ENCODE measurements around the gene MFNG.

- no peak for TF ChIP-seq CTCF (IDR thresholded peaks at IDR 0.05; ENCODE audit: insufficient read depth, low read length)
- no peak for TF ChIP-seq GABPA (IDR thresholded peaks at IDR 0.05; ENCODE audit: low read depth)
- no peak for TF ChIP-seq REST (IDR thresholded peaks at IDR 0.05; ENCODE audit: insufficient replicate concordance, low read depth)
- TF ChIP-seq POLR2AphosphoS5 (IDR thresholded peaks at IDR 0.05; ENCODE audit: low read depth) = no peak
Observed at GRCh38 chr22:37439347-37439746, 46.8 kb downstream of the MFNG start.

All from HL-60 (cell line).